ENCODE measurements around the gene GFI1.

The GFI1 gene

GRCh38 chr1:92504291-92505014 is 17.7 kb upstream of the GFI1 start:
- Histone ChIP-seq H3K4me3 (ENCODE audit: low read length) (no peak overlapping the region), H3K27ac (ENCODE audit: low read depth, low read length) (no peak overlapping the region), H3K9ac (ENCODE audit: low read depth, low read length) (no peak overlapping the region), H3K9me3 (ENCODE audit: insufficient read depth, low read depth, low read length) (no peaks in the 10 kb centered on the region), H3K36me3 (ENCODE audit: insufficient read depth, low read length) (no peaks in the 10 kb centered on the region), H3K27me3 (ENCODE audit: insufficient read depth, low read length) (no peaks in the 10 kb centered on the region), H3K4me1 (ENCODE audit: insufficient read depth, low read length) (no peaks in the 10 kb centered on the region)
- 89% methylated on average over 8 of the region's 8 CpGs for WGBS

- H3K9ac ChIP-seq (ENCODE audit: low read depth, low read length): no peak overlapping the region
- no peaks in the 10 kb centered on the region for H3K27me3 ChIP-seq (ENCODE audit: insufficient read depth, low read length)
- no peaks in the 10 kb centered on the region for H3K4me1 ChIP-seq (ENCODE audit: insufficient read depth, low read length)
- no peak overlapping the region for H3K4me3 ChIP-seq (ENCODE audit: low read length)
- WGBS: 92% methylated on average over 6 of the region's 6 CpGs
- no peaks in the 10 kb centered on the region for H3K9me3 ChIP-seq (ENCODE audit: insufficient read depth, low read depth, low read length)
- H3K27ac ChIP-seq (ENCODE audit: low read depth, low read length): no peak overlapping the region
- H3K36me3 ChIP-seq (ENCODE audit: insufficient read depth, low read length): no peaks in the 10 kb centered on the region
Measured at GRCh38 chr1:92503926-92504285, 17.2 kb upstream of the GFI1 start.

GRCh38 chr1:92503043-92503925 is 16.6 kb upstream of the GFI1 start:
- Histone ChIP-seq H3K36me3 (ENCODE audit: insufficient read depth, low read length) (no peaks in the 10 kb centered on the region), H3K9me3 (ENCODE audit: insufficient read depth, low read depth, low read length) (no peaks in the 10 kb centered on the region), H3K27ac (ENCODE audit: low read depth, low read length) (no peak overlapping the region), H3K27me3 (ENCODE audit: insufficient read depth, low read length) (no peaks in the 10 kb centered on the region), H3K9ac (ENCODE audit: low read depth, low read length) (no peak overlapping the region), H3K4me1 (ENCODE audit: insufficient read depth, low read length) (no peaks in the 10 kb centered on the region), H3K4me3 (ENCODE audit: low read length) (no peak overlapping the region)
- WGBS: 88% methylated on average over 5 of the region's 6 CpGs

- Histone ChIP-seq H3K27me3 (ENCODE audit: insufficient read depth, low read length) (no peaks in the 10 kb centered on the region), H3K9me3 (ENCODE audit: insufficient read depth, low read depth, low read length) (no peaks in the 10 kb centered on the region), H3K4me3 (ENCODE audit: low read length) (no peak overlapping the region), H3K9ac (ENCODE audit: low read depth, low read length) (no peak overlapping the region), H3K4me1 (ENCODE audit: insufficient read depth, low read length) (no peaks in the 10 kb centered on the region), H3K36me3 (ENCODE audit: insufficient read depth, low read length) (no peaks in the 10 kb centered on the region), H3K27ac (ENCODE audit: low read depth, low read length) (no peak overlapping the region)
Measured at GRCh38 chr1:92502247-92502646, 15.5 kb upstream of the GFI1 start.

GRCh38 chr1:92500552-92500951 is 13.8 kb upstream of the GFI1 start:
- Histone ChIP-seq H3K9ac (ENCODE audit: low read depth, low read length) (no peak overlapping the region), H3K27me3 (ENCODE audit: insufficient read depth, low read length) (no peaks in the 10 kb centered on the region), H3K27ac (ENCODE audit: low read depth, low read length) (no peak overlapping the region), H3K4me1 (ENCODE audit: insufficient read depth, low read length) (no peaks in the 10 kb centered on the region), H3K4me3 (ENCODE audit: low read length) (no peak overlapping the region), H3K9me3 (ENCODE audit: insufficient read depth, low read depth, low read length) (no peaks in the 10 kb centered on the region), H3K36me3 (ENCODE audit: insufficient read depth, low read length) (no peaks in the 10 kb centered on the region)
- no CpG with 5 or more reads among the region's 1 CpG for WGBS

GRCh38 chr1:92495392-92496063 is 8.8 kb upstream of the GFI1 start:
- no peak overlapping the region for H3K27ac ChIP-seq (ENCODE audit: low read depth, low read length)
- H3K9ac ChIP-seq (ENCODE audit: low read depth, low read length): no peak overlapping the region
- H3K27me3 ChIP-seq (ENCODE audit: insufficient read depth, low read length): peaks cover 13% of the 10 kb centered on the region
- no peaks in the 10 kb centered on the region for H3K9me3 ChIP-seq (ENCODE audit: insufficient read depth, low read depth, low read length)
- H3K36me3 ChIP-seq (ENCODE audit: insufficient read depth, low read length): no peaks in the 10 kb centered on the region
- no peaks in the 10 kb centered on the region for H3K4me1 ChIP-seq (ENCODE audit: insufficient read depth, low read length)
- WGBS: 88% methylated on average over 2 of the region's 2 CpGs
- no peak overlapping the region for H3K4me3 ChIP-seq (ENCODE audit: low read length)

GRCh38 chr1:92494485-92495141 is 7.9 kb upstream of the GFI1 start:
- WGBS: 88% methylated on average over 3 of the region's 4 CpGs

GRCh38 chr1:92493139-92493538 is 6.4 kb upstream of the GFI1 start:
- no peaks in the 10 kb centered on the region for H3K9me3 ChIP-seq (ENCODE audit: insufficient read depth, low read depth, low read length)
- no peak overlapping the region for H3K4me3 ChIP-seq (ENCODE audit: low read length)
- no peaks in the 10 kb centered on the region for H3K4me1 ChIP-seq (ENCODE audit: insufficient read depth, low read length)
- H3K9ac ChIP-seq (ENCODE audit: low read depth, low read length): no peak overlapping the region
- WGBS: 98% methylated on average over 4 of the region's 4 CpGs
- H3K27ac ChIP-seq (ENCODE audit: low read depth, low read length): no peak overlapping the region
- H3K27me3 ChIP-seq (ENCODE audit: insufficient read depth, low read length): peaks cover 34% of the 10 kb centered on the region
- no peaks in the 10 kb centered on the region for H3K36me3 ChIP-seq (ENCODE audit: insufficient read depth, low read length)

More at GRCh38 chr1:92494485-92495141, 7.9 kb upstream of the GFI1 start:
- no peaks in the 10 kb centered on the region for H3K36me3 ChIP-seq (ENCODE audit: insufficient read depth, low read length)
- no peak overlapping the region for H3K9ac ChIP-seq (ENCODE audit: low read depth, low read length)
- no peak overlapping the region for H3K27ac ChIP-seq (ENCODE audit: low read depth, low read length)
- H3K9me3 ChIP-seq (ENCODE audit: insufficient read depth, low read depth, low read length): no peaks in the 10 kb centered on the region
- peaks cover 19% of the 10 kb centered on the region for H3K27me3 ChIP-seq (ENCODE audit: insufficient read depth, low read length)
- H3K4me3 ChIP-seq (ENCODE audit: low read length): no peak overlapping the region
- no peaks in the 10 kb centered on the region for H3K4me1 ChIP-seq (ENCODE audit: insufficient read depth, low read length)

- Histone ChIP-seq H3K9me3 (ENCODE audit: insufficient read depth, low read depth, low read length) (no peaks in the 10 kb centered on the region), H3K36me3 (ENCODE audit: insufficient read depth, low read length) (no peaks in the 10 kb centered on the region), H3K27me3 (ENCODE audit: insufficient read depth, low read length) (peaks cover 77% of the 10 kb centered on the region), H3K27ac (ENCODE audit: low read depth, low read length) (no peak overlapping the region), H3K9ac (ENCODE audit: low read depth, low read length) (no peak overlapping the region), H3K4me3 (ENCODE audit: low read length) (no peak overlapping the region), H3K4me1 (ENCODE audit: insufficient read depth, low read length) (peaks cover 8% of the 10 kb centered on the region)
- WGBS: 87% methylated on average over 3 of the region's 3 CpGs
Measured at GRCh38 chr1:92488832-92489231, 2.1 kb upstream of the GFI1 start.

GRCh38 chr1:92488416-92488815 is 1.7 kb upstream of the GFI1 start:
- Histone ChIP-seq H3K4me3 (ENCODE audit: low read length) (no peak overlapping the region), H3K4me1 (ENCODE audit: insufficient read depth, low read length) (peaks cover 8% of the 10 kb centered on the region), H3K27ac (ENCODE audit: low read depth, low read length) (no peak overlapping the region), H3K9me3 (ENCODE audit: insufficient read depth, low read depth, low read length) (no peaks in the 10 kb centered on the region), H3K27me3 (ENCODE audit: insufficient read depth, low read length) (peaks cover 81% of the 10 kb centered on the region), H3K9ac (ENCODE audit: low read depth, low read length) (no peak overlapping the region), H3K36me3 (ENCODE audit: insufficient read depth, low read length) (no peaks in the 10 kb centered on the region)
- WGBS: 63% methylated on average over 1 of the region's 3 CpGs

Measured in HUES64 (cell line).